Measurements from ENCODE around the gene SLC35F2. TPM values are rescaled to one million over a fixed set of nuclear protein-coding genes. Genes with fewer than 3 reads are reported as not detected.

The SLC35F2 gene
- total and polyA plus RNA-seq, 2 of the 4 experiments (the other 2 are of a cell fraction): 4.9 to 15.4 TPM

- no peaks in the 10 kb centered on the region for H3K9me3 ChIP-seq (ENCODE audit: control insufficient read depth, insufficient read depth, low read length)
- no peak overlapping the region for H3K14ac ChIP-seq (replicated peaks; ENCODE audit: low read depth, low read length)
- H4K91ac ChIP-seq (ENCODE audit: insufficient read depth, low read depth, low read length): no peak overlapping the region
- H3K9ac ChIP-seq (ENCODE audit: low read depth, low read length): no peak overlapping the region
- H3K27ac ChIP-seq (ENCODE audit: insufficient read depth, low read length): no peak overlapping the region
- no peak overlapping the region for H4K5ac ChIP-seq (ENCODE audit: low read depth, low read length)
- in situ Hi-C loops (cut with MboI; ENCODE audit: low sequenced_read_pairs): no loop called here
- H2AK9ac ChIP-seq (replicated peaks; ENCODE audit: low read depth, low read length, poor library complexity): no peak overlapping the region
- H3K9me1 ChIP-seq (ENCODE audit: insufficient read depth, low read length): no peaks in the 10 kb centered on the region; the same call in 1 of the 2 replicates
- dilution Hi-C loops (cut with HindIII; ENCODE audit: low sequenced_read_pairs, unreplicated experiment): no loop called here
- H3K56ac ChIP-seq (ENCODE audit: extremely low read depth, insufficient read depth, low read length): no peak overlapping the region
- H3K18ac ChIP-seq (ENCODE audit: low read depth, low read length): no peak overlapping the region
- no peak overlapping the region for H4K8ac ChIP-seq (ENCODE audit: low read depth in 2 of 2, low read length in 2 of 2)
- H3K79me1 ChIP-seq (ENCODE audit: low read depth in 1 of 2, low read length in 2 of 2): no peaks in the 10 kb centered on the region
- peaks cover 4% of the 10 kb centered on the region; the same call in 1 of the 2 replicates for H3K36me3 ChIP-seq (ENCODE audit: control insufficient read depth, insufficient read depth, low read length)
- H3K4ac ChIP-seq (ENCODE audit: low read depth, low read length): no peak overlapping the region
- no peak overlapping the region for H2BK15ac ChIP-seq (ENCODE audit: low read depth, low read length)
- H2BK120ac ChIP-seq (ENCODE audit: low read depth, low read length): no peak overlapping the region
- no peak for ATAC-seq (ENCODE audit: low read depth)
- H3K4me2 ChIP-seq (ENCODE audit: low read depth, low read length): no peak overlapping the region
- ChIA-PET POLR2A (ENCODE audit: unreplicated experiment) (no interaction called here), CTCF (no interaction called here)
- intact Hi-C loops (cut with micrococcal nuclease): no loop called here
- no TSS peak for BruUV-seq (replicated peaks)
- no peak for TF ChIP-seq MAFK (IDR thresholded peaks at IDR 0.05; ENCODE audit: low read depth, low read length)
- TF ChIP-seq POLR2A (IDR thresholded peaks at IDR 0.05; ENCODE audit: low read depth, low read length): no peak
- TF ChIP-seq MAZ (IDR thresholded peaks at IDR 0.05; ENCODE audit: borderline replicate concordance, low read depth, low read length): no peak
- no peak for TF ChIP-seq FOS (IDR thresholded peaks at IDR 0.05; ENCODE audit: low read depth, low read length)
- TF ChIP-seq, protein P1, sequence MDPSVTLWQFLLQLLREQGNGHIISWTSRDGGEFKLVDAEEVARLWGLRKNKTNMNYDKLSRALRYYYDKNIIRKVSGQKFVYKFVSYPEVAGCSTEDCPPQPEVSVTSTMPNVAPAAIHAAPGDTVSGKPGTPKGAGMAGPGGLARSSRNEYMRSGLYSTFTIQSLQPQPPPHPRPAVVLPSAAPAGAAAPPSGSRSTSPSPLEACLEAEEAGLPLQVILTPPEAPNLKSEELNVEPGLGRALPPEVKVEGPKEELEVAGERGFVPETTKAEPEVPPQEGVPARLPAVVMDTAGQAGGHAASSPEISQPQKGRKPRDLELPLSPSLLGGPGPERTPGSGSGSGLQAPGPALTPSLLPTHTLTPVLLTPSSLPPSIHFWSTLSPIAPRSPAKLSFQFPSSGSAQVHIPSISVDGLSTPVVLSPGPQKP (IDR thresholded peaks at IDR 0.05; ENCODE audit: borderline replicate concordance, low read depth, low read length): no peak
- TF ChIP-seq CEBPB (IDR thresholded peaks at IDR 0.05; ENCODE audit: low read depth, low read length): no peak
- no peak for TF ChIP-seq CTCF (conservative IDR thresholded peaks at IDR 0.05; ENCODE audit: low read depth, low read length)
- no peak for TF ChIP-seq RAD21 (IDR thresholded peaks at IDR 0.05; ENCODE audit: low read length)
- no peak for TF ChIP-seq MXI1 (IDR thresholded peaks at IDR 0.05; ENCODE audit: borderline replicate concordance, low read depth, low read length)
- TF ChIP-seq CHD1 (IDR thresholded peaks at IDR 0.05; ENCODE audit: low read depth, low read length): no peak
- H3K4me1 ChIP-seq (ENCODE audit: control insufficient read depth, insufficient read depth, low read length): no peaks in the 10 kb centered on the region
- H3K23ac ChIP-seq (ENCODE audit: low read depth, low read length): no peak overlapping the region
- no peak overlapping the region for H2AK5ac ChIP-seq (ENCODE audit: low read depth, low read length)
- H4K20me1 ChIP-seq (ENCODE audit: insufficient read depth, low read length): no peaks in the 10 kb centered on the region
- H2AFZ ChIP-seq (replicated peaks; ENCODE audit: low read length, poor library complexity): no peak overlapping the region
- H3K4me3 ChIP-seq (ENCODE audit: insufficient read depth, low read depth, low read length): no peak overlapping the region
- DNase-seq: no peak
- no peak overlapping the region for H2BK20ac ChIP-seq (ENCODE audit: low read depth, low read length)
- H2BK5ac ChIP-seq (ENCODE audit: low read depth, low read length, poor library complexity, severe bottlenecking): no peak overlapping the region
- H3K27me3 ChIP-seq (ENCODE audit: control insufficient read depth, insufficient read depth, low read length): no peaks in the 10 kb centered on the region
Observed at GRCh38 chr11:107804971-107805370, 53.6 kb downstream of the SLC35F2 start.

All from IMR-90 (cell line).